HAP-1 (cell line): ENCODE measurements around the gene CTIF.

Experiments
- DNase-seq, 2 experiments: peaks; one replicate each; pipeline ENCODE4 v3.0.0-alpha.2; 2016 to 2020; ENCODE audit warnings: low spot score in 2 of 2
- H3K27me3 ChIP-seq: fragments of 250-450 bp; sonication (Bioruptor Pico); 2 replicates; pipeline ENCODE4 v1.5.1; 2020; ENCODE audit warnings: low read depth, mild to moderate bottlenecking, moderate library complexity
- H3K36me3 ChIP-seq: fragments of 250-450 bp; sonication (Bioruptor Pico); replicated peaks from 2 replicates; pipeline ENCODE4 v1.5.1; 2020; ENCODE audit warnings: mild to moderate bottlenecking
- H3K4me1 ChIP-seq: fragments of 250-450 bp; sonication (Bioruptor Pico); 2 replicates; pipeline ENCODE4 v1.5.1; 2020; ENCODE audit warnings: mild to moderate bottlenecking
- H3K4me3 ChIP-seq: fragments of 250-450 bp; sonication (Bioruptor Pico); 2 replicates; pipeline ENCODE4 v1.5.1; 2020; ENCODE audit warnings: mild to moderate bottlenecking, moderate library complexity
- H3K9me3 ChIP-seq: fragments of 250-450 bp; sonication (Bioruptor Pico); 2 replicates; pipeline ENCODE4 v1.5.1; 2020; ENCODE audit warnings: mild to moderate bottlenecking, moderate library complexity
- in situ Hi-C: fragments of 300-500 bp; cut with MboI; formaldehyde crosslinking; loops from 3 replicates; pipeline ENCODE4 v1.14.3; 2020; ENCODE audit warnings: low sequenced_read_pairs, inconsistent platforms, mixed read lengths

Gene CTIF

DNA sequence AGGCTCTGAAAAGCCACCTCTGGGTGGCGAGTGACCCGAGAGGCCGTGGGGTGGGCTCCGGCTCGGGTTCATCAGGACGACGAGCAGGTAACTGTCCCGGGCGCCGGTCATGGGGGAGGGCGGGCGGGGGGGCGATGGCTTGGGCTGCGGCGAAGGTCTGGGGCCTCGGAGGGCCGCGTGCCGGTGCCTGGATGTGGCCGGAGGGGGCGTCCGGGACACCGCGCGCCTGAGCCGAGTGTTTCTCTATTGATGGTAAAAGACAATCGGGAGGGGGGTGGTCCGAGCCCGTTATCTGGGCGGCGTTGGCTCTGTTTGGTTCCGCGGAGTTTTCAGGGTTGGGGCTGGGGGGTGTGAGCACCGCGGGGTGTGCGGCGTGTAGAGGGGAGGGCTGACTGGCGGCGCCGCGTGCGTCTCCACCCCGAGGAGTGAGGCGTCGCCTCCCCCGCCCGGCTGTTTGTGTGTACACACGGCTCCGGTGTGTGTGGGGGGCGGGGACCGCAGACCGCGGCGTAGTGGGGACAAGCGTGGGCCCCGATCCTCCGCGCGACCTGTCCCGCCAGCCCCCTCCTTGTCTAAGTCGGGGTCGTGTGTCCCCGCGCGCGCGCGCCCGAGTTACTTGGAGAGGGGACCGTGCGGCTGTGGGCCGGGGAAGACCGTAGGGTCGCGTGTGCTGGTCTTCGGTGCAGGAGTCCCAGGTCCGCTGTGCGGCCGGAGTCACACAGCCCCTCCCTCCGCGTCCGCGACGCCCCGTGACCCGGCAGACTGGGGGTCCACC lies 1.6 kb downstream of the CTIF start:
- in situ Hi-C loops: no loop called here
- peaks cover 21% of the 10 kb centered on the region for H3K4me1 ChIP-seq
- H3K4me3 ChIP-seq: peak overlapping the region; percentile 91
- H3K27me3 ChIP-seq: no peaks in the 10 kb centered on the region
- DNase-seq: peak; percentile 40 to 79
- peaks cover 5% of the 10 kb centered on the region; the same call in 1 of the 2 replicates for H3K36me3 ChIP-seq
- no peaks in the 10 kb centered on the region for H3K9me3 ChIP-seq

GRCh38 chr18:48541026-48541746 lies 2.4 kb downstream of the CTIF start:
- peak; percentile 42 to 71 for DNase-seq
- H3K36me3 ChIP-seq: peaks cover 5% of the 10 kb centered on the region; the same call in 1 of the 2 replicates
- H3K27me3 ChIP-seq: no peaks in the 10 kb centered on the region
- H3K4me1 ChIP-seq: peaks cover 29% of the 10 kb centered on the region
- H3K4me3 ChIP-seq: peak overlapping the region; percentile 91
- no peaks in the 10 kb centered on the region for H3K9me3 ChIP-seq
- in situ Hi-C loops: no loop called here

GRCh38 chr18:48541747-48542400 lies 3.0 kb downstream of the CTIF start:
- Histone ChIP-seq H3K4me1 (peaks cover 34% of the 10 kb centered on the region), H3K4me3 (no peak overlapping the region; the same call in 1 of the 2 replicates)
- in situ Hi-C loops: no loop called here

DNA sequence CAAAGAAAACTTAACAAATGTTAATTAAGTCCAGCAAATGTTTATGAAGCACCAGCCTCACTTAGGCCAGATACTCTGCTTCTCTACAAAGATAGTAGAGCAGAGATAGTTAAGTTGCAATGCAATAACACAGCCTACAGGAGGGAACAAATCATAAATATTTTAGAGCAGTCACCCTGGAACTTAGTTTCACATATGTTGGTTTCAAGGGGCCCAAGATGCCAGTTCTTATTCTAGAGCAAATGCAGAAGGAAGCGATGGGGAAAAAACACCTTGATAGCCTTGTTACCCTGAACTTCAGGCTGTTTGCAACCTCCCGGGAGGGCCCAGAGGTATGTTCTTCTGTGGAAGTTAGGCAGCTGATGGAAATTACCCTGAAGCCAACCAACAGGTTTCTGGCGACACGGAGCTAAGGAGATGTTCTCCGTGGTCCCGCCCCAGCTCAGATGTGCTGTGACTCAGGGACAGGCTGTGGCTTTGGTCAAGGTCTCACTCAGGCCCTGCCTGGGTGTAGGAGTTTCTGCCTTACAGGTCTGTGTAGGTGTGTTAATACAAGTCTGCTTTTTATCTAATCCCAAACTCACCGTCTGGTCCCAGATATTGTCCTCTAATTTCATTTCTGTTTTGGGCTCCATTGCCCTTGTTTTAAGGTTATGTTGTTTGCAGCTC lies 3.8 kb downstream of the CTIF start:
- peaks cover 39% of the 10 kb centered on the region for H3K4me1 ChIP-seq
- H3K9me3 ChIP-seq: no peaks in the 10 kb centered on the region
- DNase-seq: no peak
- H3K36me3 ChIP-seq: peaks cover 5% of the 10 kb centered on the region; the same call in 1 of the 2 replicates
- in situ Hi-C loops: no loop called here
- no peaks in the 10 kb centered on the region for H3K27me3 ChIP-seq
- no peak overlapping the region for H3K4me3 ChIP-seq

More at GRCh38 chr18:48541747-48542400, 3.0 kb downstream of the CTIF start:
- DNase-seq: no peak
- H3K36me3 ChIP-seq: peaks cover 5% of the 10 kb centered on the region; the same call in 1 of the 2 replicates
- H3K9me3 ChIP-seq: no peaks in the 10 kb centered on the region
- no peaks in the 10 kb centered on the region for H3K27me3 ChIP-seq

- DNase-seq: no peak
- Histone ChIP-seq H3K9me3 (no peaks in the 10 kb centered on the region), H3K27me3 (no peaks in the 10 kb centered on the region), H3K4me1 (peaks cover 41% of the 10 kb centered on the region), H3K4me3 (no peak overlapping the region), H3K36me3 (peaks cover 5% of the 10 kb centered on the region; the same call in 1 of the 2 replicates)
- in situ Hi-C loops: no loop called here
These were observed 4.4 kb downstream of the CTIF start for GRCh38 chr18:48543228-48543627.

- Histone ChIP-seq H3K9me3 (no peaks in the 10 kb centered on the region), H3K4me1 (peaks cover 42% of the 10 kb centered on the region), H3K36me3 (peaks cover 5% of the 10 kb centered on the region; the same call in 1 of the 2 replicates), H3K27me3 (no peaks in the 10 kb centered on the region), H3K4me3 (no peak overlapping the region)
- no peak for DNase-seq
- in situ Hi-C loops: no loop called here
These were observed 5.3 kb downstream of the CTIF start for GRCh38 chr18:48544116-48544515.

- in situ Hi-C loops: no loop called here
- no peak overlapping the region for H3K4me3 ChIP-seq
- no peaks in the 10 kb centered on the region for H3K27me3 ChIP-seq
- no peak for DNase-seq
- H3K9me3 ChIP-seq: no peaks in the 10 kb centered on the region
- peaks cover 5% of the 10 kb centered on the region; the same call in 1 of the 2 replicates for H3K36me3 ChIP-seq
- H3K4me1 ChIP-seq: peaks cover 42% of the 10 kb centered on the region
These were observed 6.0 kb downstream of the CTIF start for GRCh38 chr18:48544661-48545415.

DNA sequence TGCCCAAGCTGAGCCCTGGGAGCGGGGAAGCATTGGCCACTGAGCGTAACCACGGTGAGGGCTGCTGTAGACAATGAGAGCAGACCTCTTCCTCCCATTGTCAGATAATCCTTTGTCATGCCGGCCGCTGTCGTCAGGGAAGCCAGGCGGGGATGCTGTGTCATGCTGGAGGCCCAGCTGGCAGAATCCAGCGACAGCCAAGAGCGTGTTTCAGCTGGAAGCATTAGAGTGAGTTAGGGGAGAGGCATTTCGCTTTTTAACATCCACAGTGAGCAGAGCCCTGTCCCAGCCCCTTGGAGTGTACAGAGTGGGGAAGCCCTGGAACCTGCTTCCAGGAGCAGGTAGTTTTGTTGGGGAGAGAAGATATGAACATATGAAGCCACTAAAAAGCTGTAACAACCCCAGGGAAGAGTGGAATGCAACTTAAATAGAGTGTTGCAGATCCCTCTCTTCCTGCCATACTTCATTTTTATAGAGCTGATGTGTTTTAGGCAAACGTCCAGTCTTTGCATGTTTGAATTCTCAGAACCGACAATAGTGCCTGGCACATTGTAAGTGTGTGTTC lies 7.0 kb downstream of the CTIF start:
- no peak overlapping the region for H3K4me3 ChIP-seq
- no peaks in the 10 kb centered on the region for H3K9me3 ChIP-seq
- DNase-seq: peak; percentile 78 to 87
- H3K4me1 ChIP-seq: peaks cover 42% of the 10 kb centered on the region
- peaks cover 5% of the 10 kb centered on the region; the same call in 1 of the 2 replicates for H3K36me3 ChIP-seq
- in situ Hi-C loops: no loop called here
- no peaks in the 10 kb centered on the region for H3K27me3 ChIP-seq

GRCh38 chr18:48546396-48546795 lies 7.6 kb downstream of the CTIF start:
- H3K27me3 ChIP-seq: no peaks in the 10 kb centered on the region
- peak in 1 of 2 experiments; percentile 49 for DNase-seq
- H3K4me1 ChIP-seq: peaks cover 41% of the 10 kb centered on the region
- H3K36me3 ChIP-seq: peaks cover 5% of the 10 kb centered on the region; the same call in 1 of the 2 replicates
- no peak overlapping the region for H3K4me3 ChIP-seq
- in situ Hi-C loops: no loop called here
- no peaks in the 10 kb centered on the region for H3K9me3 ChIP-seq

DNA sequence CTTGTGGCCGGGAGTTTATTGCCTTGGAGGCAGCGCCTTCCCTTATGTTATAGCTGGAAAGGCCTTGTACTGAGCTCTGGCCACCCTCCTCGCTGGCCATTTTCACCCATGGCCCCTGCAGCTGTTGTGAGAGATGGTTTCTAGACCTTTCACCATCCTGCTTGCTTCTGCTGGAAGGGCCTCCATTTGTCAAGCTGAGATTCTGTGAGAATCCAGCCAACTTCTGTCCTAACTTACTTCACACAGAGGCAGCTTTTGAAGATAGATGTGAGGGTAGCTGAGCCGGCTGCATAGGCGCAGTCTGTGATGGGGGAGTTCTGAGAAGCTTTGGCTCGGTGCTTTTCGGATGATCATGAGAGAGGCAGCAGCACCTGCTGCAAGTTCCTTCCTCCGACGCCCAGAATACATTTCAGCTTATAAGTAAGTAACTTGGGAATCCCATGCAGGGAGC lies 8.7 kb downstream of the CTIF start:
- Histone ChIP-seq H3K27me3 (no peaks in the 10 kb centered on the region), H3K9me3 (no peaks in the 10 kb centered on the region), H3K36me3 (no peaks in the 10 kb centered on the region), H3K4me3 (no peak overlapping the region), H3K4me1 (peaks cover 34% of the 10 kb centered on the region)
- DNase-seq: no peak
- in situ Hi-C loops: no loop called here

- DNase-seq: peak; percentile 57 to 66
- Histone ChIP-seq H3K27me3 (no peaks in the 10 kb centered on the region), H3K4me1 (peaks cover 32% of the 10 kb centered on the region), H3K36me3 (no peaks in the 10 kb centered on the region), H3K4me3 (no peak overlapping the region), H3K9me3 (no peaks in the 10 kb centered on the region)
- in situ Hi-C loops: no loop called here
These were observed 9.4 kb downstream of the CTIF start for GRCh38 chr18:48548011-48548771.

- in situ Hi-C loops: no loop called here
- no peaks in the 10 kb centered on the region for H3K36me3 ChIP-seq
- H3K9me3 ChIP-seq: no peaks in the 10 kb centered on the region
- H3K4me3 ChIP-seq: no peak overlapping the region
- no peak for DNase-seq
- no peaks in the 10 kb centered on the region for H3K27me3 ChIP-seq
- peaks cover 30% of the 10 kb centered on the region for H3K4me1 ChIP-seq
These were observed 10.1 kb downstream of the CTIF start for GRCh38 chr18:48548921-48549320.
